CD14-positive monocyte (primary cell): Measurements from ENCODE around the gene MAD1L1. TPM values are rescaled to one million over a fixed set of nuclear protein-coding genes. Genes with fewer than 3 reads are reported as not detected.

ENCODE experiments used
- DNase-seq, 3 donors: peaks; one replicate each; pipeline ENCODE4 v3.0.0-alpha.2; 2011 to 2022
- H2AFZ ChIP-seq: 2 replicates; pipeline ENCODE4 v1.6.0; 2012; ENCODE audit warnings: mild to moderate bottlenecking, low read depth, low read length, inconsistent platforms; ENCODE audit not compliant: insufficient read depth, poor library complexity, severe bottlenecking
- H3K27ac ChIP-seq, 2 donors: 1 replicate in 1 of 2; 2 replicates in 1 of 2; pipeline ENCODE4 v1.5.1; 2012 to 2013; ENCODE audit warnings: low read length in 2 of 2, control low read depth in 1 of 2, inconsistent platforms in 1 of 2, low read depth in 1 of 2, mild to moderate bottlenecking in 1 of 2
- H3K27me3 ChIP-seq, 2 donors: one replicate each; pipeline versions ENCODE4 v1.6.0 to v1.6.1; 2011 to 2013; ENCODE audit warnings: low read length in 2 of 2; ENCODE audit not compliant: control insufficient read depth in 2 of 2, insufficient read depth in 2 of 2
- H3K36me3 ChIP-seq, 2 donors: replicated peaks in 1 of 2; 1 replicate in 1 of 2; 2 replicates in 1 of 2; pipeline versions ENCODE4 v1.5.1 to v1.6.1; 2012 to 2013; ENCODE audit warnings: low read length in 2 of 2, control low read depth in 1 of 2, inconsistent platforms in 1 of 2, mild to moderate bottlenecking in 1 of 2; ENCODE audit not compliant: insufficient read depth in 2 of 2, control insufficient read depth in 1 of 2
- H3K4me1 ChIP-seq, 2 donors: 1 replicate in 1 of 2; 2 replicates in 1 of 2; pipeline versions ENCODE4 v1.5.1 to v1.6.1; 2012 to 2013; ENCODE audit warnings: low read length in 2 of 2, control low read depth in 1 of 2, inconsistent platforms in 1 of 2, mild to moderate bottlenecking in 1 of 2, moderate library complexity in 1 of 2; ENCODE audit not compliant: insufficient read depth in 2 of 2, control insufficient read depth in 1 of 2
- H3K4me2 ChIP-seq: replicated peaks from 2 replicates; pipeline ENCODE3; 2012; ENCODE audit warnings: low read length, moderate library complexity, mild to moderate bottlenecking; ENCODE audit not compliant: poor library complexity, severe bottlenecking; ENCODE audit errors: extremely low read depth
- H3K4me3 ChIP-seq, 3 experiments: fragments of 200-600 bp in 1 of 3; sonication (generic) in 1 of 3; replicated peaks in 1 of 3; 1 replicate in 2 of 3; 2 replicates in 1 of 3; pipeline ENCODE4 v1.5.1; 2011 to 2013; ENCODE audit warnings: low read length in 3 of 3, mild to moderate bottlenecking in 3 of 3, control low read depth in 2 of 3, low read depth in 2 of 3, inconsistent platforms in 1 of 3, moderate library complexity in 1 of 3
- H3K79me2 ChIP-seq: 2 replicates; pipeline ENCODE4 v1.6.0; 2012; ENCODE audit warnings: mild to moderate bottlenecking, control low read depth, inconsistent platforms, low read length, moderate library complexity; ENCODE audit not compliant: insufficient read depth
- H3K9ac ChIP-seq: 2 replicates; pipeline ENCODE4 v1.6.0; 2017; ENCODE audit warnings: low read length, mild to moderate bottlenecking; ENCODE audit not compliant: insufficient read depth, poor library complexity, severe bottlenecking
- H3K9me3 ChIP-seq, 2 donors: replicated peaks in 1 of 2; 1 replicate in 1 of 2; 2 replicates in 1 of 2; pipeline versions ENCODE4 v1.5.1 to v1.6.1; 2012 to 2013; ENCODE audit warnings: low read length in 2 of 2, control low read depth in 1 of 2; ENCODE audit not compliant: control insufficient read depth in 1 of 2, insufficient read depth in 1 of 2
- H4K20me1 ChIP-seq: 2 replicates; pipeline ENCODE4 v1.6.0; 2012; ENCODE audit warnings: mild to moderate bottlenecking, low read length, control low read depth, moderate library complexity; ENCODE audit not compliant: insufficient read depth
- H3K27ac Mint-ChIP-seq, 7 donors: one replicate each; pipeline ENCODE4 v1.8.0; 2020; ENCODE audit warnings: mild to moderate bottlenecking in 7 of 7, mixed read lengths in 7 of 7, moderate library complexity in 6 of 7, inconsistent platforms in 2 of 7
- H3K27me3 Mint-ChIP-seq, 3 donors: one replicate each; pipeline ENCODE4 v1.8.0; 2021 to 2022; ENCODE audit warnings: low read depth in 3 of 3, mild to moderate bottlenecking in 3 of 3, mixed read lengths in 3 of 3, moderate library complexity in 3 of 3, inconsistent platforms in 1 of 3
- H3K36me3 Mint-ChIP-seq, 2 donors: one replicate each; pipeline ENCODE4 v1.8.0; 2020; ENCODE audit warnings: mixed read lengths in 2 of 2, inconsistent platforms in 1 of 2, mild to moderate bottlenecking in 1 of 2
- H3K4me1 Mint-ChIP-seq: one replicate; pipeline ENCODE4 v1.8.0; 2020; ENCODE audit warnings: mild to moderate bottlenecking, mixed read lengths
- H3K4me3 Mint-ChIP-seq, 2 donors: one replicate each; pipeline ENCODE4 v1.8.0; 2020; ENCODE audit warnings: mild to moderate bottlenecking in 2 of 2, mixed read lengths in 2 of 2, moderate library complexity in 1 of 2
- H3K9me3 Mint-ChIP-seq, 7 donors: one replicate each; pipeline ENCODE4 v1.8.0; 2020 to 2022; ENCODE audit warnings: mixed read lengths in 7 of 7, mild to moderate bottlenecking in 6 of 7, moderate library complexity in 6 of 7, inconsistent platforms in 2 of 7
- CTCF ChIP-seq: fragments of 200-600 bp; IDR thresholded peaks from one replicate; pipeline ENCODE4 v1.8.0; 2022; ENCODE audit warnings: antibody characterized with exemption, mild to moderate bottlenecking
- WGBS: methylation state at CpG from one replicate; pipeline ENCODE4 v1.1.5; 2013; ENCODE audit warnings: missing lambda C conversion rate; ENCODE audit not compliant: insufficient coverage; 5-methylcytosine and 5-hydroxymethylcytosine counted together
- intact Hi-C, 2 donors: fragments of 100-400 bp; cut with micrococcal nuclease; formaldehyde crosslinking; loops; one replicate each; pipeline versions ENCODE4 v1.15.0 to v1.15.1; 2023
- polyA plus RNA-seq, 3 donors: library from polyadenylated mRNA; depleted of rRNA in 1 of 3; unstranded in 2 of 3; stranded (reverse) in 1 of 3; fragments of 300-500 nt in 2 of 3; fragments of >200 nt in 1 of 3; fragmentation: Illumina TruSeq in 2 of 3; gene quantifications; 1 replicate in 2 of 3; 2 replicates in 1 of 3; pipeline ENCODE4 v1.2.3, GENCODE V29; 2012 to 2021

The MAD1L1 gene
- polyA plus RNA-seq, 3 donors, result 22.0 to 39.4 (median 33.2) TPM

DNA sequence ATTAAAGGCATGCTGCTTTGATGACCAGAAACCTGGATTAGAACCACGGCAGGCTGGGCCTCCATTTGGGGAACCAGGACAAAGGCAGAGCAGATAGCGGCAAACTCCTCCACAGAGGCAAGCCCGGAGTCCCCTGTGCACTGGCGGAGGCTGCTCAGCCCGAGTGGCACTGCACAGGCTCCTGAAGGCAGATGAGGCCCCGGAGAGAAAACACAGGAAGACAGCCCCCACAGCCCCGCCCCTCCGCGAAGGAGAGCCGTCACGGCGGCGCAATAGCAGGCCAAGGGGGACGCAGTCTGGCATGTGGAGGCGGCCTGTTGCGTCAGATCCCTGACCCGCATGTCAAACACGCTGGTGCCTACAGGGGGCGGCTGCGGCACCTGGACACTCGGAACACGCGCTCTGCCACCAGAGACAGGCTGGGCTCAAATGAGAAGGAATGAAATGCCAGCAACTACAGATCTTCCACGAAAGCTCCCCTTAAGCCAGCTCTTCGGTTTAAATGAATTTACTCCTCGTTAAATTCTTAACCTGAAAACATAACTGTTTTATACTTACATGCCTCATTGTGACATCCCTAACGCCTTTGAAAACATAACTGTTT is 128.5 kb downstream of the MAD1L1 start:
- Histone ChIP-seq H3K36me3 (no peaks in the 10 kb centered on the region), H4K20me1 (peaks cover 5% of the 10 kb centered on the region), H3K4me2 (peak overlapping the region; percentile 48), H3K79me2 (no peaks in the 10 kb centered on the region), H3K27me3 (no peaks in the 10 kb centered on the region), H3K27ac (no peak overlapping the region), H3K4me3 (peak overlapping the region in 1 of 3 experiments; percentile 29), H3K4me1 (peaks cover 10 to 21% of the 10 kb centered on the region in 2 donors), H2AFZ (peak overlapping the region; percentile 10), H3K9me3 (no peaks in the 10 kb centered on the region), H3K9ac (no peak overlapping the region)
- intact Hi-C loops, result no loop called here
- Mint-ChIP-seq H3K27ac (peak overlapping the region in 5 of 7 donors; percentile 15 to 84 (median 69)), H3K4me3 (peak overlapping the region; percentile 51 to 67), H3K9me3 (peaks cover 0 to 5% (median 0%) of the 10 kb centered on the region in 7 donors), H3K4me1 (peaks cover 37% of the 10 kb centered on the region), H3K27me3 (peaks cover 0 to 5% (median 2%) of the 10 kb centered on the region in 3 donors), H3K36me3 (peaks cover 28 to 31% of the 10 kb centered on the region in 2 donors)
- 55% methylated on average over 27 of the region's 27 CpGs for WGBS
- peak; percentile 64 to 74 (median 65) for DNase-seq
- TF ChIP-seq CTCF, result peak; percentile 81

DNA sequence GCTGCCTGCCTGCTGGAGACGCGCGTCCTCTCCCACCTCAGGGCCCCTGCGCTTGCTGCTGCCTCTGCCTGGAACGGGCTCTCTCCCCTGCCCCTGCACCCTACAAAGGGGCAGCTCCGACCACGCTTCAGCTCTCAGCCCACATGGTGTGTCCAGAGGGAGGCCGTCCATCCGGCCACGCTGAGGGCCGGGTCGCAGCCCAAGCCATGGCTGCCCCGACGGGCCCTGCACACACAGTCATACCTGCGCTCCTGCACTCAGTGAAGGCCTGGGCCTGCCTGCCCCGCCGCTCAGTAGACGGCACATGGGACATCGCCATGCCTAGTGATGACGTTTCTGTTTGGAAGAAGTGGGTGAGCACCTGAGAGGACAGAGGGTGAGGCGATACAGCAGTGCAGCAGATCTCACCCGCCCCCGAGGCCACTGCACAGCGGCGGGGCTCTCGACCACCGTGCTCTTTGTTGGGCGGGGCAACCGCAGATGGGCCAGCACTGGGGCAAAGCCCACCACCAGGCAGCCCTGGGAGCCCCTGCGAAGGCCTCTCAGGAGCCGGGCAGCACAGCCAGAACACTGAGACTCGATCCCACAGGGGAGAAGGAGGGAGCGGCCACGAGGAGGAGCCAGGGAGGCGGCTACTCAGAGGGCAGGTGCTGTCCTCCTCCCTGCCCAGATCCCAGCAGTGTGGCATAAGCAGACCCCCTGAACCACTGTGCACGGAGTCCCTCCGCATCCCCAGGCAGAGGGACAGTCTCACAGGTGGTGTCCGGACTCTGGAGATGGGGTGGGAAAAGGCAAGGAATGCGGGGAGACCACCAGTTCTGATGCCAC is 129.5 kb downstream of the MAD1L1 start:
- H3K4me3 Mint-ChIP-seq, result no peak overlapping the region
- no peaks in the 10 kb centered on the region for H3K36me3 ChIP-seq
- peaks cover 36% of the 10 kb centered on the region for H3K4me1 Mint-ChIP-seq
- H3K27ac ChIP-seq, result no peak overlapping the region
- peaks cover 0 to 5% (median 0%) of the 10 kb centered on the region in 7 donors for H3K9me3 Mint-ChIP-seq
- no peak overlapping the region for H3K9ac ChIP-seq
- intact Hi-C loops, result no loop called here
- H3K9me3 ChIP-seq, result no peaks in the 10 kb centered on the region
- no peak overlapping the region for H3K4me3 ChIP-seq
- peaks cover 12% of the 10 kb centered on the region for H4K20me1 ChIP-seq
- peak overlapping the region in 2 of 7 donors; percentile 26 to 42 for H3K27ac Mint-ChIP-seq
- H3K27me3 ChIP-seq, result no peaks in the 10 kb centered on the region
- peaks cover 0 to 5% (median 2%) of the 10 kb centered on the region in 3 donors for H3K27me3 Mint-ChIP-seq
- WGBS, result 95% methylated on average over 30 of the region's 39 CpGs
- no peaks in the 10 kb centered on the region for H3K79me2 ChIP-seq
- H3K36me3 Mint-ChIP-seq, result peaks cover 23 to 27% of the 10 kb centered on the region in 2 donors
- no peak for TF ChIP-seq CTCF
- H2AFZ ChIP-seq, result no peak overlapping the region
- DNase-seq, result no peak
- H3K4me2 ChIP-seq, result no peak overlapping the region
- H3K4me1 ChIP-seq, result peaks cover 10 to 19% of the 10 kb centered on the region in 2 donors
